ENCODE measurements around the gene MEAK7. TPM values are rescaled to one million over a fixed set of nuclear protein-coding genes. Genes with fewer than 3 reads are reported as not detected.

The MEAK7 gene
- total RNA-seq, 1 experiment from 2014 or later: 21.5 TPM

DNA sequence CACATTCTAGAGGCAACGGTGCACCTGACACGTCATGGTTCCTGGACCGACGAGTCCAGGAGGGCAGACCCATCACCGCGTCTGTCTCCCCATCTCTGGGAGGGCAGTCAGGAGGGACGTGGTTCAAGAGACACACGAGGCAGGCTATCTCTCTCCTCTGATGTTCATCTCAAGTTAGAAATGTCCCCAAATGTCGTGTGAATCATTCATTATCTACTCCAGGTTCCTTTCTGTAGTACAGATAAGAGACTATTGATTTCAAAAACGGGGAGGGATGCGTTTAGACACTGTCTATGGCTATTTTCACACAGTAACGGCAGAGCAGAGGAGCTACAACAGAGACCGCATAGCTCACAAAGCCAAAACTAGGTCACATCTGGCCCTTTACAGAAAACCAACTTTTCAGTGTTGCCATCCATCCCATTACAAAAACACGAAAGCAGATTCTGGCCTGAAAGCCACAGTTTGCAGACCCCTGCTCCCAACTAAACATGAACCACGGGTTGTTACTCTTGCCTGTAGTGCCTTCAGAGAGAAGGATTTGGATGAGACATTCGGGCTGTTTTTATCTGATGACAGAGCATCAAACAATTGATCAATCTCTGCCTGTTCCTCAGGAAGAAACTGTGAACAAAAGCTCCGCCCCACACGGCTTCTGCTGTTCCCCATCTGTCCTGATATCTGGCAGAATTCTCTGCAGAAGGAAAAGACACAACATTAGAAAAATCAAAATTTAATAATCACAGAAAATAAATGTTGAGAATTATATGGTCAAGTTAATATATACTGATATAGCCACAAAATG, 6.8 kb downstream of the MEAK7 start:
- Histone ChIP-seq H3K18ac (ENCODE audit: insufficient read length, low read depth, low read length) (no peak overlapping the region), H4K8ac (replicated peaks; ENCODE audit: insufficient read length, low read depth, low read length) (no peak overlapping the region), H2AK5ac (ENCODE audit: insufficient read length, low read length) (no peak overlapping the region), H4K5ac (ENCODE audit: insufficient read length, low read depth, low read length) (no peak overlapping the region), H3K4me1 (ENCODE audit: insufficient read depth, low read length) (no peaks in the 10 kb centered on the region), H3K9ac (ENCODE audit: extremely low read depth, insufficient read length, low read length) (no peak overlapping the region), H3K56ac (ENCODE audit: insufficient read length, low read depth, low read length) (no peak overlapping the region), H3K79me2 (ENCODE audit: insufficient read depth, low read length) (no peaks in the 10 kb centered on the region), H2BK120ac (ENCODE audit: low read depth, low read length, poor library complexity, severe bottlenecking) (no peak overlapping the region), H4K91ac (ENCODE audit: insufficient read length, low read depth, low read length) (no peak overlapping the region), H2BK5ac (ENCODE audit: insufficient read length, low read length) (no peak overlapping the region), H3K4ac (ENCODE audit: low read depth, low read length) (no peak overlapping the region), H3K27ac (ENCODE audit: insufficient read length, low read depth, low read length) (no peak overlapping the region), H3K79me1 (ENCODE audit: insufficient read depth, low read depth, low read length, poor library complexity, severe bottlenecking) (no peaks in the 10 kb centered on the region), H2BK15ac (ENCODE audit: low read depth, low read length) (no peak overlapping the region), H4K20me1 (ENCODE audit: control insufficient read depth, insufficient read depth, insufficient read length) (no peaks in the 10 kb centered on the region), H3K23ac (ENCODE audit: insufficient read length, low read depth, low read length) (no peak overlapping the region), H3K9me3 (ENCODE audit: control insufficient read depth, low read depth, low read length) (peaks cover 12% of the 10 kb centered on the region), H2AFZ (ENCODE audit: low read length) (no peak overlapping the region), H3K27me3 (ENCODE audit: insufficient read depth, low read length) (no peaks in the 10 kb centered on the region), H2BK20ac (ENCODE audit: low read depth, low read length, poor library complexity, severe bottlenecking) (no peak overlapping the region), H3K14ac (ENCODE audit: insufficient read depth, low read length) (no peak overlapping the region), H3K23me2 (ENCODE audit: insufficient read length, low read depth, low read length, poor library complexity, severe bottlenecking) (no peaks in the 10 kb centered on the region), H3K4me2 (ENCODE audit: insufficient read depth, insufficient read length, low read length) (no peak overlapping the region), H3T11ph (ENCODE audit: low read length) (no peak overlapping the region), H2BK12ac (ENCODE audit: insufficient read length, low read depth, low read length) (no peak overlapping the region)
- TF ChIP-seq, protein P1, sequence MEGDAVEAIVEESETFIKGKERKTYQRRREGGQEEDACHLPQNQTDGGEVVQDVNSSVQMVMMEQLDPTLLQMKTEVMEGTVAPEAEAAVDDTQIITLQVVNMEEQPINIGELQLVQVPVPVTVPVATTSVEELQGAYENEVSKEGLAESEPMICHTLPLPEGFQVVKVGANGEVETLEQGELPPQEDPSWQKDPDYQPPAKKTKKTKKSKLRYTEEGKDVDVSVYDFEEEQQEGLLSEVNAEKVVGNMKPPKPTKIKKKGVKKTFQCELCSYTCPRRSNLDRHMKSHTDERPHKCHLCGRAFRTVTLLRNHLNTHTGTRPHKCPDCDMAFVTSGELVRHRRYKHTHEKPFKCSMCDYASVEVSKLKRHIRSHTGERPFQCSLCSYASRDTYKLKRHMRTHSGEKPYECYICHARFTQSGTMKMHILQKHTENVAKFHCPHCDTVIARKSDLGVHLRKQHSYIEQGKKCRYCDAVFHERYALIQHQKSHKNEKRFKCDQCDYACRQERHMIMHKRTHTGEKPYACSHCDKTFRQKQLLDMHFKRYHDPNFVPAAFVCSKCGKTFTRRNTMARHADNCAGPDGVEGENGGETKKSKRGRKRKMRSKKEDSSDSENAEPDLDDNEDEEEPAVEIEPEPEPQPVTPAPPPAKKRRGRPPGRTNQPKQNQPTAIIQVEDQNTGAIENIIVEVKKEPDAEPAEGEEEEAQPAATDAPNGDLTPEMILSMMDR (conservative IDR thresholded peaks at IDR 0.05): no peak
- WGBS (ENCODE audit: extremely low coverage, insufficient read length, low lambda C conversion rate): no CpG with 5 or more reads among the region's 18 CpGs
- DNase-seq: peak; percentile 9
- Mint-ChIP-seq H3K36me3 (ENCODE audit: insufficient read depth in 1 of 3, low read depth in 3 of 3) (peaks cover 35 to 67% (median 57%) of the 10 kb centered on the region in 3 experiments), H3K9me3 (peaks cover 16 to 24% of the 10 kb centered on the region in 2 experiments), H3K4me1 (peaks cover 0 to 3% of the 10 kb centered on the region in 2 experiments; a peak in 1 of 4 replicates), H3K27me3 (ENCODE audit: low read depth) (no peaks in the 10 kb centered on the region), H3K27ac (no peak overlapping the region), H3K4me3 (no peak overlapping the region)
